Measurements from ENCODE around the gene FHIP1A. TPM values are rescaled to one million over a fixed set of nuclear protein-coding genes. Genes with fewer than 3 reads are reported as not detected.

Gene FHIP1A
- total RNA-seq, 4 donors from 2014 or later: 11.6 to 32.4 (median 30.7) TPM

- H3K4me1 ChIP-seq: no peaks in the 10 kb centered on the region
- no peaks in the 10 kb centered on the region for H3K36me3 ChIP-seq
- H3K27me3 ChIP-seq: no peaks in the 10 kb centered on the region
- no peaks in the 10 kb centered on the region for H3K9me3 ChIP-seq
- no peak overlapping the region for H3K4me3 ChIP-seq
- DNase-seq: no peak
- H3K27ac ChIP-seq: no peak overlapping the region
- TF ChIP-seq CTCF (IDR thresholded peaks at IDR 0.05) (no peak), POLR2A (IDR thresholded peaks at IDR 0.05) (no peak)
These were observed 21.1 kb downstream of the FHIP1A start for GRCh38 chr4:151429957-151430570.

- H3K4me3 ChIP-seq: no peak overlapping the region
- H3K4me1 ChIP-seq: no peaks in the 10 kb centered on the region
- no peaks in the 10 kb centered on the region for H3K27me3 ChIP-seq
- TF ChIP-seq CTCF (IDR thresholded peaks at IDR 0.05) (no peak), POLR2A (IDR thresholded peaks at IDR 0.05) (no peak)
- DNase-seq: no peak
- H3K9me3 ChIP-seq: no peaks in the 10 kb centered on the region
- no peaks in the 10 kb centered on the region for H3K36me3 ChIP-seq
- no peak overlapping the region for H3K27ac ChIP-seq
These were observed 21.9 kb downstream of the FHIP1A start for GRCh38 chr4:151430740-151431457.

- no peaks in the 10 kb centered on the region for H3K9me3 ChIP-seq
- H3K4me1 ChIP-seq: no peaks in the 10 kb centered on the region
These were observed 22.8 kb downstream of the FHIP1A start for GRCh38 chr4:151431728-151432127.

GRCh38 chr4:151432654-151433053, 23.7 kb downstream of the FHIP1A start:
- Histone ChIP-seq H3K9me3 (no peaks in the 10 kb centered on the region), H3K4me1 (no peaks in the 10 kb centered on the region), H3K27ac (no peak overlapping the region), H3K4me3 (no peak overlapping the region), H3K27me3 (no peaks in the 10 kb centered on the region), H3K36me3 (no peaks in the 10 kb centered on the region)
- no peak for DNase-seq
- no peak for TF ChIP-seq POLR2A (IDR thresholded peaks at IDR 0.05)
- TF ChIP-seq CTCF (IDR thresholded peaks at IDR 0.05): no peak

More at GRCh38 chr4:151431728-151432127, 22.8 kb downstream of the FHIP1A start:
- Histone ChIP-seq H3K36me3 (no peaks in the 10 kb centered on the region), H3K4me3 (no peak overlapping the region), H3K27ac (no peak overlapping the region), H3K27me3 (no peaks in the 10 kb centered on the region)
- TF ChIP-seq POLR2A (IDR thresholded peaks at IDR 0.05) (no peak), CTCF (IDR thresholded peaks at IDR 0.05) (no peak)
- DNase-seq: no peak

GRCh38 chr4:151434183-151434860, 25.3 kb downstream of the FHIP1A start:
- TF ChIP-seq POLR2A (IDR thresholded peaks at IDR 0.05) (no peak), CTCF (IDR thresholded peaks at IDR 0.05) (no peak)
- DNase-seq: no peak
- H3K4me3 ChIP-seq: no peak overlapping the region
- no peaks in the 10 kb centered on the region for H3K27me3 ChIP-seq
- H3K9me3 ChIP-seq: no peaks in the 10 kb centered on the region
- no peaks in the 10 kb centered on the region for H3K36me3 ChIP-seq
- H3K27ac ChIP-seq: no peak overlapping the region
- no peaks in the 10 kb centered on the region for H3K4me1 ChIP-seq
